Tibial nerve (tissue), 4 donors: ENCODE data around the gene ADGRG1.

Experiments
- CTCF ChIP-seq, 5 experiments: fragments of 200-600 bp in 3 of 5; fragments of 450-650 bp in 2 of 5; sonication (generic) in 3 of 5; IDR thresholded peaks; one replicate each; pipeline ENCODE4 v1.5.1; 2016 to 2019; ENCODE audit warnings: antibody characterized with exemption in 5 of 5, mild to moderate bottlenecking in 3 of 5, moderate library complexity in 2 of 5
- EP300 ChIP-seq, 2 donors: sonication (generic); formaldehyde crosslinking; IDR thresholded peaks; one replicate each; pipeline ENCODE4 v1.6.1; 2017; ENCODE audit warnings: antibody characterized with exemption in 2 of 2, mild to moderate bottlenecking in 1 of 2

GRCh38 chr16:57685633-57686032, 57.2 kb downstream of the ADGRG1 start:
- TF ChIP-seq CTCF (IDR thresholded peaks at IDR 0.05) (no peak), EP300 (IDR thresholded peaks at IDR 0.05) (no peak)
